PC-3 (cell line): ENCODE data around the gene CTSA.

Experiments used
- CTCF ChIP-seq: fragments of 300-600 bp; sonication (generic); conservative IDR thresholded peaks from 2 replicates; pipeline ENCODE4 v1.5.1; 2017; ENCODE audit warnings: antibody characterized with exemption, low read depth, mild to moderate bottlenecking, low read length
- EZH2 ChIP-seq: fragments of 300-600 bp; sonication (generic); IDR thresholded peaks from one replicate; pipeline ENCODE4 v1.6.1; 2017; ENCODE audit warnings: antibody characterized with exemption, mild to moderate bottlenecking, low read length; ENCODE audit not compliant: unreplicated experiment
- EZH2phosphoT487 ChIP-seq: fragments of 300-600 bp; sonication (generic); IDR thresholded peaks from 2 replicates; pipeline ENCODE4 v1.6.1; 2018; ENCODE audit warnings: mild to moderate bottlenecking, antibody characterized with exemption, low read length, borderline replicate concordance

- TF ChIP-seq CTCF (no peak), EZH2phosphoT487 (no peak), EZH2 (no peak)
Observed at GRCh38 chr20:45857882-45858216, 33.3 kb upstream of the CTSA start.
